ENCODE results near the gene BRI3. TPM values are rescaled to one million over a fixed set of nuclear protein-coding genes. Genes with fewer than 3 reads are reported as not detected.

The BRI3 gene
- total RNA-seq, 1 donor from 2014 or later, result 44.5 TPM

DNA sequence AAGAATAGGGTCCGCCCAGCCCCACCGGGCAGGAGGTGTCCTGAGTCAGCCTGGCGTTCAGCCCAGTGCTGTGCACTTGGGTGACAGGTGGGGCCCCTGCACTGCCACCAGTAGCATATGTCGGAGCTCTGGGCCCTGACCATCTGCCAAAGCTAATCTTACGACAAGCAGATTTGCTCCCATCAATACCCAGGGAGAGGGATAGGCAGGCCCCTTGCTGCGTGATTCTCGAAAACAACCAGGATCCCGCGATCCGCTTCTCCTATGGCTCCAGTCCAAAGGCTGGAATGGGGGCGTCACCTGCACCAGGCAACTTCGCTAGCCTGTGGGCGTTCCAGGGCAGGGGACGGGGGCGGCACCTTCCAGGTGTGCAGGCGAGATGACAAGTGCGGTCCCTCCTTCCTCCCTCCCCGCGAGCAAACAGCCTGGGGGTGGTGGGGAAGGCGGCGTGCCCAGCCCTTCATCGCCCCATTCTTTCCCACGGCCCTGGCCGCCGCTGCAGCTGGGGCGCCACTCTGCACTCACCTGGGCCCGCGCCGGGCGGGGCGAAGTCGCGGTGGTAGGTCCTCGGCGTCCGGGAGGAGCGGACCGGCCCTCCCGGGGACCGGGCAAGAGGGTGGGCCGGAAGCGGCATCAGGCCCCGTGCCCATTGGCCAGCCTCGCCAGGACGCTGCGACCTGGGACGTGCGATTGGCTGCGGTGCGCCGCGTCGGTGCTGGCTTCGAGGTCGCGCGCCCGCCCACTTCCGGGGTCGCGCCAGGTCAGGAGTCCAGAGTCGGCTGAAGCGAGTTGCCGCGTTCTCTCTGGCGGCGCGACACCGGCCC is 29.7 kb upstream of the BRI3 start, which contains the start of gene TECPR1:
TECPR1 (minus strand) TSS at position 632 of the 824 bp plus-strand sequence. CDS start 6,086 bp downstream, outside the sequence.
- intact Hi-C loops (cut with micrococcal nuclease), result loop anchor here (1.0 to 10.0 kb wide), 7 partner anchors 29 to 1137 kb away; partner anchors contain the start of genes ARPC1A, ASNS, BAIAP2L1 and BRI3

DNA sequence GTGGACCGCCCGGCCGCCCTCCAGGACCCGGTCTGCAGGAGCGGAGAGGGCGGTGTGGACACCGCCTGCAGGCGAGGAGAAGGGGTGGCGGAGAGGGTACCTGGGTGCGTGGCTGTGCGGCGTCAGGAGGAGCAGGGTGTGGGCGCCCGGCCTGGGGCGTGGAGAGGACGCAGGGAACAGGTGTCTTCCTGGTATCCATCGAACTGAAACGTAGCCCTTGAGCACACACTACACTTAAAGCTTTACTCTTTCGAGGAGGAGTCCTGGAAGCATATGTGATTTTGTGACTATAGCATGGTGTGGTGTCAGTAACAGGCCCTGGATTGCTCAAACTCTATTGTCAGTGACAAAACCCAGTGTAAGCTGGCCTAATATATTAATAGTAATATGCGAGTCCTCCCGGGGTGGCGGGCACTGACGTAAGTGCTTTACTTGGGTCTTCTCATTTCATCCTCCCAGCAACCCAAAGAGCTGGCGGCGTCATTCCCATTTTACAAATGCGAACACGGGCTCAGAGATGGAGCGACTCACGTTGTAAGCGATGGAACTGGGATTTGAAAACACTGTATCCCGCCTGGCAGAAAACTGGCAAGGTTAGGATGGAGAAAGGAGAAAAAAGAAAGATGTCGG is 28.9 kb upstream of the BRI3 start:
- intact Hi-C loops (cut with micrococcal nuclease), result loop anchor here (1.0 to 10.0 kb wide), 3 partner anchors 29 to 1138 kb away; partner anchors contain the start of genes ARPC1A, BRI3 and SDHAF3

DNA sequence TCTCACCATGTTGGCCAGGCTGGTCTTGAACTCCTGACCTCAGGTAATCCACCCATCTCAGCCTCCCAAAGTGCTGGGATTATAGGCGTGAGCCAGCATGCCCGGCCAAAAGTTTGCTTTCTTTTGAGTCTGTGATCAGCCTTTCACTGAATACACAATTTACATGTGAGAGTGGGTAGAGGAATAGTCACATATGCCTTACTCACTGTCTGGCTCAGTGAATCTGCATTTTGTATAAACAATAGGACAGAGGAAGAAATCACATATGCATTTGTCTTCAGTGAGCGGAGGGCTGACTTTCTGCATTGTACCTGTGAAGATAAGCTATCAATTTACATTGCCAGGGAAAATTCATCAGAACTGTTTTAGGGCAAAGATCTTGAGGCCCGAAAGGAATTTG is 27.0 kb upstream of the BRI3 start:
- intact Hi-C loops (cut with micrococcal nuclease), result loop anchor here (5.0 to 10.0 kb wide), 2 partner anchors 1073 to 1140 kb away; partner anchors contain the start of genes ARPC1A and SDHAF3

DNA sequence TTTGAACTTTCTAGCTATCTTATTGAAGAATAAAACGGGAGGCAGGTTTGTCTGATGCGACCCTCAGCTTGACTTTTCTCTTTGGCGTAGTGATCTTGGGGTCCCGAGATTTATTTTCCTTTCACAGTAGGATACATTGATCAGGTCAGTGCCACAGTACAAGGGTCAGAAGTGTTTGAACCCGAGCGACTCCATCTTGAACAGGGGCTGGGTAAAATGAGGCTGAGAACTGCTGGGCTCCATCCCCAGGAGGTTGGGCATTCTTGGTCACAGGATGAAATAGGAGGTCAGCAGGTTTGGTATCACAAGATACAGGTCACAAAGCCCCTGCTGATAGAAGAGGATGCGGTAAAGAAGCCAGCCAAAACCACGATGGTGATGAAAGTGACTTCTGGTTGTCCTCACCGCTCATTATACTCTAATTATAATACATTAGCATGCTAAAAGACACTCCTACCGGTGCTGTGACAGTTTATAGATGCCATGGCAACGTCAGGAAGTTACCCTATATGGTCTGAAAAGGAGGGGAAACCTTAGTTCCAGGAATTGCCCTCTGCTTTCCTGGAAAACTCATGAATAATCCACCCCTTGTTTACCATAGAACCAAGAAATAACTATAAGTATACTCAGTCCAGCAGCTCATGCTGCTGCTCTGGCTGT is 26.4 kb upstream of the BRI3 start:
- intact Hi-C loops (cut with micrococcal nuclease), result loop anchor here (5.0 to 10.0 kb wide), 2 partner anchors 1072 to 1140 kb away; partner anchors contain the start of genes ARPC1A and SDHAF3

DNA sequence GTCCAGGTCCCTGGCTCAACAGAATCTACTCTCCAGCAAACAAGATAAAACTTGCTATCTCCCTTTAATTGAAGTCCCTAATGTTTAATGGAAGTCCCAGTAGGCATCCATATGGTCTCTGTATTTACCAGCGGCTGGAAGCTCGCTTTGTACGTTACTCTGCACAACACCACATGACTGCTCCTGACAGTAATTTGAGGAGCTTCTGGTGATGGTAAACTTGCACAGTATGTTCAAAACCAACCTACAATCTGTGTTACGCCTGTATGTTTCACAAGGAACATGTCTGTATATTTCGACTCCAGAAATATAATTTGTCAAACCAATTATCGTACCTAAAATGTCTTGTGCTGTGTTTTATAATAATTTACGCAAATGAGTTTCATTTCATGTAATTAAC is 25.1 kb upstream of the BRI3 start:
- intact Hi-C loops (cut with micrococcal nuclease), result loop anchor here (10.0 kb wide), 1 partner anchor 1142 kb away; the partner anchor contains the start of gene SDHAF3

DNA sequence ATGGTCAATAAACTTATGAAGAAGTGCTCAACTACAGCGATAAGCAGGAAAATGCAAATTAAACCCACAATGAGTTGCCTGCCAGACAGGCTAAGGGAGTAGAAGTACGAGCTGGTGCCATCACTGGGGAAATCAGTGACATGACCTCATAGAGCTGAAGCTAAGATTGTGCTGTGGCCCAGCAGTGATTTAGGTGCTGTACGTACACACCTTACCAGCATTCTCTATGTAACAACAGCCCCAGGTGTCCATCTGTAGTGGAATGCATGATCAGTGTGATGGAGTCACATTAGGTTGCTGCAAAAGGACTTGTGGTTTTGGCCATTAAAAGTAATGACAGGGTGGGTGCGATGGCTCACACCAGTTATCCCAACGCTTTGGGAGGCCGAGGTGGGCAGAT is 23.8 kb upstream of the BRI3 start:
- intact Hi-C loops (cut with micrococcal nuclease), result loop anchor here (10.0 kb wide), 1 partner anchor 1143 kb away; the partner anchor contains the start of gene SDHAF3

DNA sequence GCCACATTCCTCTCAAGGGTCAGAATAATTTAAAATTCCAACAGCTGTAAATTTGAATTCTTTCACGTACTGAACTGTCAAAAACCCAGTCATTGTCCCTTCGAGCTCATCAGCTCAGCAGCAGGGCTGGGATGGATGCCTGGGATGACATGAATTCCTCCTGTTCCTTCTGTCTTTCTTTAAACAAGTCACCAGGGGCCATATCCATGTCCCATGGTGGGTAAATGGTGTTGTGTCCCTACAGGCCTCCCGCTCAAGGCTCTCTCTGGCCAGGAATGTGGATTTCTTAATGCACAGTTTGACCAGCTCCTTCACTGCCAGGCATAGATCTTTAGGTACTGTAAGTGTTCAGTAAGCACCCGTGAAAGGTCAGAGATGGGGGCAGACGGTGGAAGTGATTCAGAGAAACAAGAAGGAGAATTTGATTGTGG is 15.6 kb upstream of the BRI3 start:
- intact Hi-C loops (cut with micrococcal nuclease), result no loop called here

DNA sequence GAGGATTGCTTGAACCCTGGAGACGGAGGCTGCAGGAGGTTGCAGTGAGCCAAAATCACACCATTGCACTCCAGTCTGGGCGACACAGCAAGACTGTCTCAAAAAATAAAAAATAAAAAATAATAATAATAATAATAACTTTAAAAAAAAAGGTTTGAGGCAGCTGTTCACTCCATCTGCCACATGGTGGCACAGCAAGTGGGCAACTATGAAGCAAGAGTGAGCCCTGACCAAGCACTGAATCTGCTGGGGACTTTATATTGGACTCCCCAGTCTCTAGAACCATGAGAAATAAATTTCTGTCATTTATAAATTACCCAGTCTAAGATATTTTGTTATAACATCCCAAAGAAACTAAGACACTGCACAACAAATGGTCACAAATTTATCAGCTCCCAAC is 14.6 kb upstream of the BRI3 start:
- intact Hi-C loops (cut with micrococcal nuclease), result no loop called here

DNA sequence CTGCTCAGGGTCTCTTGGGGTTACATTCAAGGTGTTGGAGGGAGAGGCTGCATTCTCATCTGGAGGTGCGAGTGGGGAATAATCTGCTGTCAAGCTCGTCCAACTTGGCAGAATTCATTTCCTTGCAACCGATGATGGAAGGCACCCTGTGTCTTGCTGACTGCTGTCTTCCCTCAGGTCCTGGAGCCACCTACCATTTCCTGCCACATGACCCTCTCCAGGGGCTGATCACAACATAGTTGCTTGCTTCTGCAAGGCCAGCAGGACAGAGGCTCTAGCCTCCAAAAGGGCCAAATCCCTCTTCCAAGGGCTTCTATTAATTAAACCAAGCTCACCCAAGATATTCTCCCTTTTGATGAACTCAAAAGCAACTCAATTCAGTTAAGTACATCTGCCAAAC is 14.2 kb upstream of the BRI3 start:
- intact Hi-C loops (cut with micrococcal nuclease), result no loop called here

DNA sequence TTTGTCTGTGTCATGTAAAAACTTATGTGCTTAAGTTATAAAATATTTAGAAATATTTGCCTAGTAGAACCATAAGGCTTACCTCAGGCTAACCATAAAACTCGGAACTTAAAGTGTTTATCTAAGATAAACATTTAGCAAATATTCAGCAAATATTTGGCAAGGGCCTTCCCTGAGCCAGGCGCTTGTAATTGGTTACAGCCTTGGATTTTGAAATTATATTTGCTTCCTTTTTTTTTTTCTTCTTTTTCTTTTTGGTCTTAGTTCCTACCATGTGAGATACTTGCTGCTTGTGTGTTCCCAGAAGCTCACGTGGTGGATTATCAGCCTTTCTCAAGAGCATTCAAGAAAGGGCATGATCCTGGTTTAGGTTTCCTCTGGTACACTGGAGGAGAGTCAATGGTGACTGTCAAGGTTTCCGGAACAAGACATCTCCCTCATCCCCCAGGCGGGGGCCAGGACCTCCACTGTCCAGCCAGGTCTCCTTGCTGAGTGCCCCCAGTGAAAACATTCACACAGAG is 5.2 kb upstream of the BRI3 start:
- intact Hi-C loops (cut with micrococcal nuclease), result no loop called here

DNA sequence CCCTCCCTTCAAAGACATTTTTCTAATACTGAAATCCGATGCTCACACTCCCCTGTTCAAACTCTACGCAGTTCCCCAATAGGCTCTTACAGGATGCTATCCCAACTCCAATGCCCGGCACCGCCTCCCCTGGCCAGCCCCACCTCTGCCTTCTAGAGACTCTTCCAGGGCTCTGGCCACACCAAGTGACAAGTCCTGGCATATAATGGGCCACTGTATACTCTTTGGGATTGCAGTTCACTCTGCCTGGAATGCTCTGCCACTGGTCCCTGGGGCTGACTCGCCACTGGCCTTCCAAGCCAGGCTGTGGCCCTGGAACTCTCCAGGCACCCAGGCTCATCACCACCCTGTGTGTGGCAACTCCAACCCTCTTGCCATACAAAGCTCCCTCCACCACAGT is 3.1 kb upstream of the BRI3 start:
- intact Hi-C loops (cut with micrococcal nuclease), result no loop called here

DNA sequence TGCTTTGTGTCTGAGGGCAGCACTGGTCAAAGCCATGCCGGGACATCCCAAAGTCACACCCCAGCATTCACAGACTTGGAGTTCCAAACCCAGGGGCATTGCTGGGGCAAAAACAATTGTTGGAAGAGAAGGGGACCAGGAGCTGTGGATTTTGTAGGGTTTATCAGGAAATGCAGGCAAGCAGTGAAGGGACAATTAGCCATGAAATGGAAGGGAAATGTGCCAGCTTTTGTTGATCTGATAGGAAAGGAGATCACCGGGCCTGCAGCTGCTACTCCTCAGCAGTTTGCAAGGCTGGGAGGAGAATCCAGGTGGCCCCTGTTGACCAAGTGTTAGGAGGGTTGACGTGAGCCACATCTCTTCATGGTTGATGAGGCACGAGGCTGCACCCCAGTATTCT is 2.5 kb upstream of the BRI3 start:
- intact Hi-C loops (cut with micrococcal nuclease), result no loop called here

DNA sequence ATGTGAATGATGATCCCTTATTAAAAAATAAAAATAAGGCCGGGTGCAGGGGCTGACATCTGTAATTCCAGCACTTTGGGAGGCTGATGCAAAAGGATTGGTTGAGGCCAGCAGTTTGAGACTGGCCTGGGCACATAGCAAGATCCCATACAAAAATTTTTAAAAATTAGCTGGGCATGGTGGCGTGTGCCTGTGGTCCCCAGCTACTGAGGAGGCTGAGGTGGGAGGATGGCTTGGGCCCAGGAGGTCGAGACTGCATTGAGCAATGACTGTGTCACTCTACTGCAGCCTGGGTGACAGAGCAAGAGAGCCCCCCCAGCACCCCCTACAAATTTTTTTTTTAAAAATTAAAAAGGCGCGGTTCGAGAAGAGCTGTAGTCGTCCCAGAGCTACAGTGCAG is 1.2 kb upstream of the BRI3 start:
- intact Hi-C loops (cut with micrococcal nuclease), result loop anchor here (5.0 kb wide), 3 partner anchors 78 to 862 kb away; partner anchors contain the start of gene SMURF1

DNA sequence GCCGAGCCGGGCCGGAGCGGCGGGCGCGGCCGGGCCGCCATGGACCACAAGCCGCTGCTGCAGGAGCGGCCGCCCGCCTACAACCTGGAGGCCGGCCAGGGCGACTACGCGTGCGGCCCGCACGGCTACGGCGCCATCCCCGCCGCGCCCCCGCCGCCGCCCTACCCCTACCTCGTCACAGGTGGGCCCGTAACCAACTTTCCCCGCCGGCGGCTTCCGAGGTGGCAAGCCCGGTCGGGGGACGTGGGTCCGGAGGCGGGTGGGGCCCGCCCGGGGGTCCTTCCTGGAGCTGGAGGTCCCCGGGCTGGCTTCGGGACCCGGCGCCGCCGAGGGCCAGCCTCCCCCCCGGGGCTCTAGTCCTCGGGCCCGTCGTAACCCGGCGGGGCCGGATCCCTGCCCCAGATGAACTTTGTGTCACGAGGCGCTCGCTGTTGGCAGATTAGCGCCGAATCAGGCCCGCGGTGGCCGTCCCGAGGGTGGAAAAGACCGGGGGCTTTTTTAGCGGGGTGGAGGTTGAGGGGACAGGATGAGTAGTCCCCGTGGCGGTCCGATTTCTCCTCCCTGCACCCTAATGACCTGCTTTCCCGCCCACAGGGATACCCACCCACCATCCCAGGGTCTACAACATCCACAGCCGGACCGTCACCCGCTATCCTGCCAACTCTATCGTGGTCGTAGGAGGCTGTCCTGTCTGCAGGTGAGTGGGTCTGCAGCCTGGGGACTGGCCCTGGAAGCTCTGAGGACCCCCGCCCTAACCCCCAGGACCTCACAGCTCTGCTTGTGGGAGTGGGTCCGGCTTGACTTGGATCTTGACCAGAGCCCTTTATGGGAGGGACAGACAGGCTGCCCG is 496 bp downstream of the BRI3 start:
- intact Hi-C loops (cut with micrococcal nuclease), result loop anchor here (1.0 to 5.0 kb wide), 7 partner anchors 30 to 860 kb away; partner anchors contain the start of genes BAIAP2L1, LMTK2, SMURF1 and TECPR1

DNA sequence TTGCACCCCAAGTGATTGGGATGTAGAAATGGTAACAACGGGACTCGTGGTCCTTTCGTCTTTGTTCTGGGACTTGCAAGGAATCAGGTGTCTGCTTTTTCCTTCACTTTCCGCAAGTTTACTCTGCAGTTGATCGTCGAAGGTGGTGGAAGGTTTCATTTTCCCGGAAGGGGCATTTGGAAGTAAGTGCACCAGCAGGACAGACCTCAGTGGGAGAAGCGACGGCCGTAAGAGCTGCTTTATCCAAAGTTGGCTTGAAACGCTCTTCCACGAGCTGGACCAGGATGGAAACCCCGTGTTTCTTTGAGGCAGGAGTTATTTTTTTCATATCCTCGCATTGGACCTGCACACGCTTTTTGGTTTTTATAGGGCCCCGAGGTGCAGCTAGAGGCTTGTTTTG is 1.2 kb downstream of the BRI3 start:
- intact Hi-C loops (cut with micrococcal nuclease), result loop anchor here (5.0 kb wide), 3 partner anchors 80 to 860 kb away; partner anchors contain the start of gene SMURF1

DNA sequence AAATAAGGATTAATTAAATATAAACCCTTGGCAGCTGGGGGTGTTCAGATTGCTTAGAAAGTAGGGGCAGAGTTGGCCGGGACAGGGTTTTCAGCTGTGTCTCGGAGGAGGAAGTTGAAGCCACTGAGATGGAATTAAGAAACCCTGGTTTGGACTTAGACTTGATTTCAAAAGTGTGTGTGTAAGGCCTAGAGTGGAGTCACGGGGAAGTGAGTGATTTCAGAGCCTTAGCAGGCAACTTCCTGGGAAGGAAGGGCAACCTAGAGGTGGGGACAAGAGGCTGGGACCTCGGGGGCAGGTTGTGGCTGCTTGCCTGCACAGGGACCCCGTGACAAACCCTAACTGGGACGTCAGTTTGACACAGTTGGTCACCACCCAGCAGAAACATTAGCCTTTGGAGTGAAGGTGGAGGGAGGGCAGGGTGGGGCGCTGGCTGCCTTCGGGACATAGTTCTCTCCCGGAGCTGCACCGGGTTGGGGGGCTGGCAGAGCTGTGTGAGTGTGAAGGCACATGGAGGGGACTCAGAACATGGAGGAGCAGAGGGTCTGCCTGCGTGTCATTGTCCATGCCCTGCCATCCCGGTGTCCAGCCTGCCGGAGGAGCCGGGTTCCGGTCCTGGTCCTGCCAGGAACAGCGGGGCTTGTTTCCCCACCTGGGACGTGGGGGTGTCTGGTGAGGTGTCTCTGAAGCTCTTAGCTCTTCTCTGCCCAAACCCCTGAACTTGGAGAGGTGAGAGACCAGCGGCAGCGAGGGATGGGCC is 1.8 kb downstream of the BRI3 start:
- intact Hi-C loops (cut with micrococcal nuclease), result loop anchor here (5.0 kb wide), 3 partner anchors 81 to 859 kb away; partner anchors contain the start of gene SMURF1

DNA sequence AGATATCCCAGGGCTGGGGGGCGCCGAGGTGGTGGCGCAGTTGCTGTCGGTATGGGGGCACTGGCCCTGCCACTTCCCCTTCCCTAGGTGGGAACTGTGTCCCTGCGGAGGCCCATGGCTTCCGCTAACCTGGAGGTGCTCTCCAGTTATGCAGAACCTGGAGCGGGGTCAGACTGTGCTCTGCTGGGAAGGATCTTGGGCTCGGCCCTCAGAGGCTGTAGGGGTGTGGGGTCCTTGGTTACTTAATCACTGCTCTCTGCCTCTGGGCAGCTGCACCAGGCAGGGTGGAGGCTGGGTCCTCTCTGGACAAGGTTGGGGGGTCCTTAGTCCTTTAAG is 2.4 kb downstream of the BRI3 start:
- intact Hi-C loops (cut with micrococcal nuclease), result loop anchor here (5.0 kb wide), 3 partner anchors 82 to 858 kb away; partner anchors contain the start of gene SMURF1

DNA sequence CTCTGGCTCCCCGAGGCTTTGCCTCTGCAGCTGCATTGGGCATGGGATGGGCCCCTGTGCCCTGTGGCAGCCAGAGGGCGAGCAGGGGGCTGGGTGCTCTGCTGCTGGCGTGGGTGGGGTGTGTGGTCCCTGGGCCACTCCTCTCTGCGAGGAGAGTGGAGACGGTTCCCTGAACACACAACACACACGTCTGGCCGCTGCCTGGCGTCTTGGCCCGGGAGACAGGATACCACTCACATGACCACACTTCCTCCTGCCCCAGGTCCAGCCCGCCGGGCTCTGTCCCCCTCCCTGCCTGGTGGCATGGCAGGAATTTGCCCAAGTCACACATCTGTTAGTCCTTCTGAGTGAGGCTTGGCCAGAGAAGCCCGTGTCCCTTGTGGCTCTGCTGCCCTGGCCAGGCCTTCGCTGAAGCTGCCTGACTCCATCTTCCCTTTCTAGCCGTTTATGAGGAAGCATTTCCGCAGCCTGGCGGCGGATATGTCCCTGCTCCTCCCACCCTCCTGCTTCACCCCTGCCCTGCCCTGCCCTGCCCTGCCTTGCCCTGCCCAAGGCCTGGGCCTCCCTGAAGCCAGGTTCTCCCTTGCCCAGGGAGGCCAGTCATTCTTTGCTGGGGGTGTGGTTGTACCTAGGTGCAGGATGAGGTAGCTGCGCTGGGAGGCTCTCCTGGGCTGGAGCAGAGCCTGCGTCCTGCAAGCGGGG is 3.0 kb downstream of the BRI3 start:
- intact Hi-C loops (cut with micrococcal nuclease), result loop anchor here (5.0 kb wide), 3 partner anchors 82 to 858 kb away; partner anchors contain the start of gene SMURF1
